Posterior vena cava (tissue), 2 donors: ENCODE results near the gene CYP4F22. TPM values are rescaled to one million over a fixed set of nuclear protein-coding genes. Genes with fewer than 3 reads are reported as not detected.
"Not testable (repeated sequence)": the region's sequence is repeated elsewhere in the genome, so short reads cannot be mapped to it uniquely, and the experiment has no call there.

Source experiments
- DNase-seq: peaks from one replicate; pipeline ENCODE4 v3.0.0-alpha.2; 2020; ENCODE audit warnings: low spot score
- intact Hi-C, 2 donors: fragments of 100-400 bp; cut with DNase I; formaldehyde crosslinking; loops; one replicate each; pipeline versions ENCODE4 v1.14.1 to v1.14.2; 2022 to 2023
- long read RNA-seq, 2 donors: library from polyadenylated mRNA; unstranded; transcript quantifications; one replicate each; pipeline ENCODE4 v2.0.0, GENCODE V29; 2020 to 2021
- total RNA-seq, 2 donors: library from RNA; stranded (reverse); fragmentation: NEBNext Ultra II Directional; extraction: Animal tissue kit (Norgen Biotek cat#: 25700); gene quantifications; one replicate each; pipeline ENCODE4 v1.2.1, GENCODE V29; 2021
- donor health status: DM: yes; HTN: yes; CAD: no.
- donor health status: DM: yes; HTN: yes; CAD: no.

Gene CYP4F22
- not detected for total RNA-seq
- long read RNA-seq, donor 1, result 0 reads
- long read RNA-seq, donor 2, result 0 reads

GRCh38 chr19:15508035-15508710, at the start of gene CYP4F22:
TSS of gene CYP4F22 (plus strand) at chr19:15508525. CDS start at chr19:15525337, 16,812 bp downstream.
- no peak for DNase-seq
- intact Hi-C loops, result no loop called here

- DNase-seq, result no peak
- intact Hi-C loops, result loop anchor here in 1 of 2 donors (5.0 to 10.0 kb wide), 2 partner anchors 93 to 359 kb away; no protein-coding TSS in a partner anchor
Measured at GRCh38 chr19:15461694-15462093, 46.6 kb upstream of the CYP4F22 start.

- intact Hi-C loops, result loop anchor here in 1 of 2 donors (5.0 to 10.0 kb wide), 2 partner anchors 91 to 362 kb away; no protein-coding TSS in a partner anchor
- no peak for DNase-seq
Measured at GRCh38 chr19:15463861-15464371, 44.4 kb upstream of the CYP4F22 start.

GRCh38 chr19:15464394-15465385, 43.6 kb upstream of the CYP4F22 start, which contains the start of gene RASAL3:
TSS of gene RASAL3 (minus strand) at chr19:15464544. CDS start at chr19:15464358, 186 bp downstream.
- intact Hi-C loops, result loop anchor here in 1 of 2 donors (5.0 to 10.0 kb wide), 2 partner anchors 90 to 362 kb away; no protein-coding TSS in a partner anchor

GRCh38 chr19:15466851-15467733, 41.2 kb upstream of the CYP4F22 start:
- intact Hi-C loops, result loop anchor here in 1 of 2 donors (10.0 kb wide), 1 partner anchor 88 kb away; no protein-coding TSS in a partner anchor
- DNase-seq, result no peak

More at GRCh38 chr19:15464394-15465385, 43.6 kb upstream of the CYP4F22 start, which contains the start of gene RASAL3:
- DNase-seq, result no peak

GRCh38 chr19:15467734-15468214, 40.6 kb upstream of the CYP4F22 start:
- intact Hi-C loops, result loop anchor here in 1 of 2 donors (10.0 kb wide), 1 partner anchor 87 kb away; no protein-coding TSS in a partner anchor
- DNase-seq, result no peak

GRCh38 chr19:15468675-15469512, 39.4 kb upstream of the CYP4F22 start:
- intact Hi-C loops, result loop anchor here in 1 of 2 donors (10.0 kb wide), 1 partner anchor 86 kb away; no protein-coding TSS in a partner anchor
- DNase-seq, result no peak

- DNase-seq, result no peak
- intact Hi-C loops, result loop anchor here in 1 of 2 donors (10.0 kb wide), 1 partner anchor 85 kb away; no protein-coding TSS in a partner anchor
Measured at GRCh38 chr19:15469513-15470297, 38.6 kb upstream of the CYP4F22 start.

- intact Hi-C loops, result no loop called here
- DNase-seq, result no peak
Measured at GRCh38 chr19:15471639-15472101, 36.7 kb upstream of the CYP4F22 start.

- DNase-seq, intact Hi-C loops: not testable (repeated sequence)
Measured at GRCh38 chr19:15473821-15474220, 34.5 kb upstream of the CYP4F22 start.

GRCh38 chr19:15475169-15475568, 33.2 kb upstream of the CYP4F22 start:
- DNase-seq, result no peak
- intact Hi-C loops, result no loop called here

- intact Hi-C loops, result no loop called here
Measured at GRCh38 chr19:15475611-15476010, 32.7 kb upstream of the CYP4F22 start.

GRCh38 chr19:15476325-15476724, 32.0 kb upstream of the CYP4F22 start:
- DNase-seq, result no peak
- intact Hi-C loops, result no loop called here

More at GRCh38 chr19:15475611-15476010, 32.7 kb upstream of the CYP4F22 start:
- no peak for DNase-seq

- intact Hi-C loops, result no loop called here
- DNase-seq, result no peak
Measured at GRCh38 chr19:15479391-15480345, 28.7 kb upstream of the CYP4F22 start, which contains the start of gene PGLYRP2. TSS of gene PGLYRP2 (minus strand) at chr19:15479501. CDS start at chr19:15479371, 130 bp downstream.

GRCh38 chr19:15480996-15481395, 27.3 kb upstream of the CYP4F22 start:
- intact Hi-C loops, result not testable (repeated sequence)

More at GRCh38 chr19:15480996-15481395, 27.3 kb upstream of the CYP4F22 start:
- not testable (repeated sequence) for DNase-seq
